GM12892 (cell line): ENCODE results near the gene TXNRD3.

Experiments used
- POLR2A ChIP-seq: IDR thresholded peaks from 2 replicates; pipeline ENCODE4 v1.6.1; 2011; ENCODE audit warnings: low read depth, low read length, control low read depth
- POLR2AphosphoS5 ChIP-seq: IDR thresholded peaks from 2 replicates; pipeline ENCODE4 v1.6.1; 2011; ENCODE audit warnings: low read depth, low read length, control low read depth
- TAF1 ChIP-seq: IDR thresholded peaks from 2 replicates; pipeline ENCODE4 v1.6.1; 2011; ENCODE audit warnings: low read depth, mild to moderate bottlenecking, control low read depth, low read length, borderline replicate concordance

DNA sequence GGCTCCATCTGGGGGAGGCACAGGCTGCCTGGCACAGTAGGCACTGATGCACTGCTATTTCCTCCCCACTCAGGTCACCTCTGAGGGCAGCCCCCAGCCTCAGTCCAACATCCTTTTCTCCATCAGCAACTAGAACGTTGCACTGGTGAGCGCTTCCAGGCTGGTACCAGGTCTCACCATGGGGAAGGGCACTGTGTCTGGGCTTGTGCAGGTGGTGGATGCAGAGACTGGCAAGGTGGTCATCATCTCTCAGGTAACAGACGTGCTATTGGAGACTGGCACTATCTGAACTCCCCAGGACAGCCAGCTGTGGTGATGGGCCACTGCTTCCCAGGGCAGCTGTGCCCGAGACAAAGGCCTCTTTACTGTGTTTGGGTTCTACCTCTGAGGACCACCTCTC, 8.3 kb upstream of the TXNRD3 start:
- no peak for TF ChIP-seq TAF1
- TF ChIP-seq POLR2AphosphoS5, result no peak
- no peak for TF ChIP-seq POLR2A
